Right lobe of liver (tissue), 6 donors: ENCODE data around the gene ZNF841. TPM values are rescaled to one million over a fixed set of nuclear protein-coding genes. Genes with fewer than 3 reads are reported as not detected.

Experiments
- ATAC-seq, 4 donors: fragments of 200-7000 bp; cut with Tn5 transposase; one replicate each; pipeline ENCODE4 v1.9.1; 2020; ENCODE audit warnings: mild to moderate bottlenecking in 4 of 4, moderate library complexity in 4 of 4
- DNase-seq, 3 donors: peaks; one replicate each; pipeline ENCODE4 v3.0.0-alpha.2; 2020
- H3K27ac ChIP-seq, 3 donors: fragments of 200-600 bp; one replicate each; pipeline ENCODE4 v1.8.0; 2022
- H3K27me3 ChIP-seq, 2 donors: fragments of 200-600 bp; one replicate each; pipeline ENCODE4 v1.8.0; 2022
- H3K36me3 ChIP-seq, 4 donors: fragments of 200-600 bp; sonication (generic) in 1 of 4; one replicate each; pipeline versions ENCODE4 v1.5.1 to v1.8.0; 2017 to 2022; ENCODE audit warnings: control low read depth in 1 of 4
- H3K4me1 ChIP-seq, 4 donors: fragments of 200-600 bp; sonication (generic) in 1 of 4; one replicate each; pipeline versions ENCODE4 v1.5.1 to v1.8.0; 2017 to 2022; ENCODE audit warnings: control low read depth in 1 of 4
- H3K4me3 ChIP-seq, 3 donors: fragments of 200-600 bp; one replicate each; pipeline ENCODE4 v1.8.0; 2022
- H3K9me3 ChIP-seq, 4 donors: fragments of 200-600 bp; sonication (generic) in 1 of 4; one replicate each; pipeline versions ENCODE4 v1.5.1 to v1.8.0; 2017 to 2022; ENCODE audit warnings: control low read depth in 1 of 4
- POLR2A ChIP-seq: fragments of 450-650 bp; IDR thresholded peaks from one replicate; pipeline ENCODE4 v1.6.1; 2017; ENCODE audit warnings: antibody characterized with exemption, mild to moderate bottlenecking
- WGBS: methylation state at CpG from one replicate; pipeline ENCODE4 v1.1.6; 2018; ENCODE audit warnings: low coverage, low lambda C conversion rate; ENCODE audit not compliant: insufficient coverage; ENCODE audit errors: missing lambda C conversion rate; 5-methylcytosine and 5-hydroxymethylcytosine counted together
- intact Hi-C, 2 donors: fragments of 100-400 bp; cut with DNase I; formaldehyde crosslinking; loops; one replicate each; pipeline versions ENCODE4 v1.11.2 to v1.14.1; 2022
- total RNA-seq, 6 experiments: library from RNA; depleted of rRNA in 2 of 6; stranded (reverse); fragments of >200 nt in 2 of 6; fragmentation: NEBNext Ultra II Directional in 3 of 6; extraction: Animal tissue kit (Norgen Biotek cat#: 25700) in 3 of 6; gene quantifications; one replicate each; pipeline versions ENCODE4 v1.1.0 to v1.2.4, GENCODE V29; 2016 to 2023
- TF ChIP-seq, protein P1 (sequence below), 4 donors: fragments of 200-600 bp in 3 of 4; fragments of 450-650 bp in 1 of 4; IDR thresholded peaks; one replicate each; pipeline versions ENCODE4 v1.5.1 to v1.8.0; 2016 to 2022; ENCODE audit warnings: antibody characterized with exemption in 4 of 4, mild to moderate bottlenecking in 2 of 4
- donor health status: DM: no; HTN: yes; CAD: no.
- donor health status: DM: no; HTN: no; CAD: no.
- donor health status: DM: no; HTN: no; CAD: no.
- donor health status: DM: no; HTN: yes; CAD: no.
- donor health status: DM: no; HTN: yes; CAD: no.

ZNF841 gene
- total RNA-seq, 6 experiments from 2014 or later, result 2.8 to 8.7 (median 5.8) TPM

DNA sequence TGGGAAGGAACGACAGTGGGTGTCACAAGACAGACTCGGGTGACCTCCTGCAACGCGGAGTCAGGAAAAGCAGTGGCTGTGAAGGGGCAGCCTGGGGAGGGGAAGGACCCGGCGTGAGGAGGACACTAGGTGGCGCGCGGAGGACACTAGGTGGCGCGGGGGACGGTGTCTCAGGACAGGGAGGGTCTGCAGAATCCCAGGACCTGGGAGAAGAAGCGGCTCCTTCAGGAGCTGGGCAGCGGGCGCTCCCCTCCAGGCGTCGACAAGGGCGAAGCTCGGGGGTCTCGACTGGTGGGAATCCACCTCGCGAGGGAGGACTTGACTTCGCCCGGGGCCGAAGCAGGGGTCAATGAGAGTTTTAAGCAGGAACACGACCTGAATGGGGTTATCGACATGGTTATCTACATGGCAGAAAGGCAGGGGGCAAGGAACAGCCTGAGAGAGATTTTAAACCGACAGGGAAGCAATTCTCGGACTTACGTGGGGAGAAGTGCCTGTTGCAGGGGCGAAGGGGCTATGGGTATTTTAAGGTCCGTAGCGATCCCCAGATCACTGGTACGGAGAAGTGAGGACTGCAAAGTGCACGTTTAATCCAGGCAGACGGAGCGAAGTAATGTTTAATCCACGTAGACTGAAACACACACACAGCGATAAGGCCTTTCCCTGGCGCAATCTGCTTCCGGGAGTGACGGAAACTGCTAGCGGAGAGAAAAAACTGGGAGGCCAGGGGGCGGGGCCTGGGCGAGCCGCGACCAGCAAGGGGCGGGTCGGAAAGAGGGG lies 43.9 kb upstream of the ZNF841 start, which contains the start of gene ZNF616:
Gene ZNF616 (minus strand): TSS at position 687 of the 780 bp plus-strand sequence. CDS start 9,426 bp downstream, outside the sequence.
- Histone ChIP-seq H3K9me3 (peaks cover 0 to 17% (median 5%) of the 10 kb centered on the region in 4 donors), H3K27ac (peak within 1 kb of the TSS; percentile 82 to 88 (median 84)), H3K4me1 (peaks cover 0 to 10% (median 7%) of the 10 kb centered on the region in 4 donors), H3K4me3 (peak within 1 kb of the TSS; percentile 79 to 96 (median 83)), H3K27me3 (no peaks in the 10 kb centered on the region), H3K36me3 (peaks cover 0 to 3% (median 0%) of the 10 kb centered on the region in 4 donors)
- DNase-seq (peak; percentile 91 to 99 (median 98)), ATAC-seq (peak; percentile 91 to 94 (median 94))
- TF ChIP-seq POLR2A, result peak; percentile 57
- TF ChIP-seq, protein P1, sequence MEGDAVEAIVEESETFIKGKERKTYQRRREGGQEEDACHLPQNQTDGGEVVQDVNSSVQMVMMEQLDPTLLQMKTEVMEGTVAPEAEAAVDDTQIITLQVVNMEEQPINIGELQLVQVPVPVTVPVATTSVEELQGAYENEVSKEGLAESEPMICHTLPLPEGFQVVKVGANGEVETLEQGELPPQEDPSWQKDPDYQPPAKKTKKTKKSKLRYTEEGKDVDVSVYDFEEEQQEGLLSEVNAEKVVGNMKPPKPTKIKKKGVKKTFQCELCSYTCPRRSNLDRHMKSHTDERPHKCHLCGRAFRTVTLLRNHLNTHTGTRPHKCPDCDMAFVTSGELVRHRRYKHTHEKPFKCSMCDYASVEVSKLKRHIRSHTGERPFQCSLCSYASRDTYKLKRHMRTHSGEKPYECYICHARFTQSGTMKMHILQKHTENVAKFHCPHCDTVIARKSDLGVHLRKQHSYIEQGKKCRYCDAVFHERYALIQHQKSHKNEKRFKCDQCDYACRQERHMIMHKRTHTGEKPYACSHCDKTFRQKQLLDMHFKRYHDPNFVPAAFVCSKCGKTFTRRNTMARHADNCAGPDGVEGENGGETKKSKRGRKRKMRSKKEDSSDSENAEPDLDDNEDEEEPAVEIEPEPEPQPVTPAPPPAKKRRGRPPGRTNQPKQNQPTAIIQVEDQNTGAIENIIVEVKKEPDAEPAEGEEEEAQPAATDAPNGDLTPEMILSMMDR (IDR thresholded peaks at IDR 0.05), result peak; percentile 74 to 80 (median 78)
- WGBS, result under 1% methylated on average over 31 of the region's 49 CpGs
- intact Hi-C loops, result loop anchor here in 1 of 2 donors (5.0 kb wide), 1 partner anchor 98 kb away; no protein-coding TSS in a partner anchor

DNA sequence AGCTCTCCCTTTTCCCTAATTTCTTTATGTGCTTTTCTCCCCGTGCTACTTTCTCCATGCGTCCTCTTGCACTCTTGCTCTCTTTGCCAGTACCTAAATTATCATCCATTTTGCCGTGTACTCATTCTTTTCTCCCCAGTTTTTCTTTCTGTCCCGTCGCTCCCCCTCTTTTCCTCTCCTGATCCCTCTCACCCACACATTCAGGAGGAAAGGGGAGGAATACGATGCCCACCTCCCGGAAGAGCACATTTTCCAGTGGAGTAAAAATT lies 43.4 kb upstream of the ZNF841 start:
- WGBS, result 0% methylated on average over 6 of the region's 7 CpGs
- peaks cover 0 to 17% (median 7%) of the 10 kb centered on the region in 4 donors for H3K9me3 ChIP-seq
- intact Hi-C loops, result loop anchor here in 1 of 2 donors (5.0 kb wide), 1 partner anchor 98 kb away; no protein-coding TSS in a partner anchor
- peak overlapping the region; percentile 79 to 96 (median 83) for H3K4me3 ChIP-seq
- DNase-seq (no peak), ATAC-seq (no peak)
- H3K27ac ChIP-seq, result peak overlapping the region; percentile 14 to 84 (median 82)
- TF ChIP-seq POLR2A, result no peak
- TF ChIP-seq, protein P1 (IDR thresholded peaks at IDR 0.05), result no peak
- no peaks in the 10 kb centered on the region for H3K27me3 ChIP-seq
- H3K4me1 ChIP-seq, result peaks cover 0 to 10% (median 7%) of the 10 kb centered on the region in 4 donors
- H3K36me3 ChIP-seq, result peaks cover 0 to 3% (median 0%) of the 10 kb centered on the region in 4 donors

DNA sequence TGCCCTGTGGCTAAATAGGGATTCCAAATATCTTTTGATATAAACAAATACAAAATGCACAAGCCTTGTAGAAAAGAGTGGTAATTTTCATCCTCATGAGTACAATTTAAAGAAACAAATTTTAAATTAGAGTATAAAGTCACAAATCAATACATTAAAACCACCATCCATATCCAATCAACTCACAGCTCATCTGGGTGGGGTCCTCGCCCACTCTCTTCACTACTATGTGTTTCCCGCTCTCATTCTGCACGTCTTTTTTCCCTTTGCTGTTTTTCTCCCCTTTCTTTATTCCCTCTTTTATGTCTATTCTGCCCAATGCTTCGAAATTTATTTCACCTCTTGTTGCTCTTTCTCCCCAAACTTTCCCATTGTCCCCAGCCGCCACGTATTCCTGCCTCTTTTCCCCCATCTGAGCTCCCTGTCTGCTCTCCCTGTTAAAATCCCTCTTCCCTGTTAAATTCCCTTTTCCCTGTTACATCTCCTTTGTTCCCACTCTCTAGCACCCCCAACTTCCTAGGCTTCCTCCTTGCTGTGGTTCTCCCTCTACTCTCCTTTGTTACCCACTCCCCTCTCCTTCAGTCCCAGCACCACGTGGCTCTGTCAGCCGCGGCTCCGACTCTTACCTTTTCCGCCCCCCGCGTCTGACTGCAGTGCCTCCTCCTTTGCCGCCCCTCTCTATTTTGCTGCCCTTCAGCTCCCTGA lies 42.9 kb upstream of the ZNF841 start:
- no peak for TF ChIP-seq POLR2A
- TF ChIP-seq, protein P1 (IDR thresholded peaks at IDR 0.05), result no peak
- peaks cover 0 to 12% (median 9%) of the 10 kb centered on the region in 4 donors for H3K9me3 ChIP-seq
- DNase-seq (peak; percentile 39 to 54 (median 47)), ATAC-seq (peak in 1 of 4 donors; percentile 18)
- intact Hi-C loops, result loop anchor here in 1 of 2 donors (5.0 kb wide), 1 partner anchor 99 kb away; no protein-coding TSS in a partner anchor
- 10% methylated on average over 14 of the region's 14 CpGs for WGBS
- no peaks in the 10 kb centered on the region for H3K27me3 ChIP-seq
- H3K4me1 ChIP-seq, result peaks cover 0 to 10% (median 7%) of the 10 kb centered on the region in 4 donors
- peaks cover 0 to 3% (median 0%) of the 10 kb centered on the region in 4 donors for H3K36me3 ChIP-seq
- H3K27ac ChIP-seq, result peak overlapping the region; percentile 14 to 84 (median 82)
- H3K4me3 ChIP-seq, result peak overlapping the region; percentile 79 to 96 (median 83)

DNA sequence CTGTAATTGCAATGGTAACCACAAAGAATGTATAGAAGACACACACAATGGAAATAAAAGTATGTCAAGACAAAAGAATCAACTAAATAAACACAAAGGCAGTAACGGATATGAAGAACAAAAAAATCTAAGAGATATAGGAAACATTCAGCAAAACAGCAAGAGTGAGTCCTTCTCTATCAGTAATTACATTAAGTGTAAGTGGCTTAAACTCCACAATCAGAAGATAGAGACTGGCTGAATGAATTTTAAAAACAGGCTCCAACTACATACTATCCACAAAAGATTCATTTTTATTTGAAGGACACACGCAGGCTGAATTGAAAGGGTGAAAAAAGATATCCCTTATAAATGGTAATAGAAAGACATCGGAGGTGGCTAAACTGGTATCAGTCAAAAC lies 24.7 kb upstream of the ZNF841 start:
- no peak for ATAC-seq
- H3K4me3 ChIP-seq, result no peak overlapping the region
- peaks cover 0 to 83% (median 45%) of the 10 kb centered on the region in 4 donors for H3K9me3 ChIP-seq
- H3K4me1 ChIP-seq, result no peaks in the 10 kb centered on the region
- no peak for DNase-seq
- H3K36me3 ChIP-seq, result peaks cover 5 to 76% (median 22%) of the 10 kb centered on the region in 4 donors
- 92% methylated on average over 3 of the region's 3 CpGs for WGBS
- intact Hi-C loops, result no loop called here
- no peak for TF ChIP-seq POLR2A
- TF ChIP-seq, protein P1 (IDR thresholded peaks at IDR 0.05), result no peak
- no peaks in the 10 kb centered on the region for H3K27me3 ChIP-seq
- no peak overlapping the region for H3K27ac ChIP-seq
